CD4-positive, alpha-beta T cell (primary cell): ENCODE results near the gene MINDY3. TPM values are rescaled to one million over a fixed set of nuclear protein-coding genes. Genes with fewer than 3 reads are reported as not detected.

Source experiments
- ATAC-seq: fragments of 200-7000 bp; cut with Tn5 transposase; one replicate; pipeline ENCODE4 v1.10.0; 2022; ENCODE audit warnings: mild to moderate bottlenecking; ENCODE audit not compliant: poor library complexity
- CTCF ChIA-PET: fragments of 350-600 bp; sonication (Branson Sonifier 250); formaldehyde crosslinking; loops from one replicate; lab custom pipeline; 2021; ENCODE audit warnings: antibody characterized with exemption, inconsistent platforms; lab: Charles Lee
- POLR2A ChIA-PET: fragments of 350-600 bp; sonication (Branson Sonifier 250); formaldehyde crosslinking; loops from one replicate; lab custom pipeline; 2021; ENCODE audit warnings: antibody characterized with exemption, inconsistent platforms; lab: Charles Lee
- DNase-seq, 14 experiments: peaks; one replicate each; pipeline ENCODE4 v3.0.0-alpha.2; 2013 to 2020; ENCODE audit warnings: mixed read lengths in 2 of 14
- H3K27ac ChIP-seq, 2 donors: one replicate each; pipeline versions ENCODE4 v1.5.1 to v1.7.0; 2013; ENCODE audit warnings: low read length in 2 of 2, low read depth in 1 of 2, mild to moderate bottlenecking in 1 of 2
- H3K27me3 ChIP-seq, 2 experiments: 1 replicate in 1 of 2; 2 replicates in 1 of 2; pipeline versions ENCODE4 v1.6.1 to v1.7.0; 2013; ENCODE audit warnings: low read length in 2 of 2, control low read depth in 1 of 2, mild to moderate bottlenecking in 1 of 2, moderate library complexity in 1 of 2; ENCODE audit not compliant: insufficient read depth in 2 of 2, control insufficient read depth in 1 of 2
- H3K36me3 ChIP-seq: one replicate; pipeline ENCODE4 v1.6.1; 2013; ENCODE audit warnings: low read length, control low read depth; ENCODE audit not compliant: insufficient read depth
- H3K4me1 ChIP-seq: one replicate; pipeline ENCODE4 v1.6.1; 2013; ENCODE audit warnings: low read length, control low read depth; ENCODE audit not compliant: insufficient read depth
- H3K4me3 ChIP-seq: one replicate; pipeline ENCODE4 v1.5.1; 2013; ENCODE audit warnings: mild to moderate bottlenecking, low read length, moderate library complexity
- H3K9me3 ChIP-seq, 2 experiments: 1 replicate in 1 of 2; 2 replicates in 1 of 2; pipeline versions ENCODE4 v1.6.1 to v1.7.0; 2013; ENCODE audit warnings: low read length in 2 of 2, mild to moderate bottlenecking in 2 of 2, control low read depth in 1 of 2, moderate library complexity in 1 of 2; ENCODE audit not compliant: control insufficient read depth in 1 of 2, insufficient read depth in 1 of 2
- H3K27ac Mint-ChIP-seq: one replicate; pipeline ENCODE4 v1.8.0; 2020; ENCODE audit warnings: mixed read lengths
- H3K27me3 Mint-ChIP-seq: one replicate; pipeline ENCODE4 v1.8.0; 2021; ENCODE audit warnings: mixed read lengths
- H3K36me3 Mint-ChIP-seq: one replicate; pipeline ENCODE4 v1.8.0; 2021; ENCODE audit warnings: low read depth, mixed read lengths
- H3K4me1 Mint-ChIP-seq: one replicate; pipeline ENCODE4 v1.8.0; 2021; ENCODE audit warnings: low read depth, mixed read lengths
- H3K4me3 Mint-ChIP-seq: one replicate; pipeline ENCODE4 v1.8.0; 2020; ENCODE audit warnings: mild to moderate bottlenecking, mixed read lengths
- H3K9me3 Mint-ChIP-seq: one replicate; pipeline ENCODE4 v1.8.0; 2020; ENCODE audit warnings: mixed read lengths
- intact Hi-C, 2 experiments: fragments of 100-400 bp; cut with DNase I in 1 of 2; cut with micrococcal nuclease in 1 of 2; formaldehyde crosslinking; loops; one replicate each; pipeline versions ENCODE4 v1.15.1 to v1.9.0; 2023 to 2025; cut with DNase I, micrococcal nuclease
- total RNA-seq, 174 experiments: library from RNA in 2 of 174; stranded (reverse) in 2 of 174; gene quantifications; one replicate each; pipeline ENCODE4 v1.2.3 and lab custom pipeline; 2021 to 2026
- TF ChIP-seq, protein P1 (sequence below): fragments of 200-600 bp; IDR thresholded peaks from one replicate; pipeline ENCODE4 v1.8.0; 2022; ENCODE audit warnings: antibody characterized with exemption, mild to moderate bottlenecking

The MINDY3 gene
- total RNA-seq, 2 experiments from 2014 or later: 39.8 to 40.6 TPM

DNA sequence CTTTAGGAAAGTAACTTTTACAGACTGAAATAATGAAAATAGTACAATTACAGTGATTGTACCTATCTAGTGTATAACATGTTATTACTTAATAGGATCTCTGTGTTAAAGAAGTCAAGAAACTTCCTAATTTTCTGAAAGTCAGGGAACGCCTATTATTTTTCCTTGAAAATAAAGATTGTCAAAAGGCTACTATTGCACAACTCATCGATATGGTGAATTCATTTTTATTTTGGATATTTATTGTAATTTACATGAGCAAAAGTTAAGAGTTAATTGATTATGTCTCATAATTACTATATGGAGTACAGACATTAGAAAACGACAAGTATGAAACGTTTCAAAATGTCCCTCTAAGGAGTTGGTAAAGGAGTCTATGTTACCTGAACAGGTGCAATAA, 12.8 kb downstream of the MINDY3 start:
- H3K4me1 Mint-ChIP-seq: peaks cover 50% of the 10 kb centered on the region
- intact Hi-C loops: no loop called here
- H3K27ac Mint-ChIP-seq: no peak overlapping the region

DNA sequence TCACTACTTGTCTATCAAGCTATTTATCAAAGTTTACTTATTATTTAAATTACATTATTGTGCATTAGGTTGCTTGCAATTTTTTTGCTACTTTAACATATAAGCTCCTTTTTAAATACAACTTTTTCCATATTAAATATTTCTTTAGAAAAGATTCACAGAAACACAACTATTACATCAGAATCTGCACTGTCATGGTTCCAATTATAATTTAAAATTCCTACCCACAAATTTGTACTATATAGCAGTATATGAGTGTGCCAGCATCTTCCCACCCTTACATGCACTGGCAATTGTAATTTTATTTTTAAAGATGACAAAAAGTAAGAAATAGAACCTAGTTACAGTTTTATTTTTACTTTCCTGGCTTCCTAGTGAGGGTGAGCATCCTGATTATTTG, 15.8 kb downstream of the MINDY3 start:
- no peaks in the 10 kb centered on the region for H3K4me1 ChIP-seq
- TF ChIP-seq, protein P1, sequence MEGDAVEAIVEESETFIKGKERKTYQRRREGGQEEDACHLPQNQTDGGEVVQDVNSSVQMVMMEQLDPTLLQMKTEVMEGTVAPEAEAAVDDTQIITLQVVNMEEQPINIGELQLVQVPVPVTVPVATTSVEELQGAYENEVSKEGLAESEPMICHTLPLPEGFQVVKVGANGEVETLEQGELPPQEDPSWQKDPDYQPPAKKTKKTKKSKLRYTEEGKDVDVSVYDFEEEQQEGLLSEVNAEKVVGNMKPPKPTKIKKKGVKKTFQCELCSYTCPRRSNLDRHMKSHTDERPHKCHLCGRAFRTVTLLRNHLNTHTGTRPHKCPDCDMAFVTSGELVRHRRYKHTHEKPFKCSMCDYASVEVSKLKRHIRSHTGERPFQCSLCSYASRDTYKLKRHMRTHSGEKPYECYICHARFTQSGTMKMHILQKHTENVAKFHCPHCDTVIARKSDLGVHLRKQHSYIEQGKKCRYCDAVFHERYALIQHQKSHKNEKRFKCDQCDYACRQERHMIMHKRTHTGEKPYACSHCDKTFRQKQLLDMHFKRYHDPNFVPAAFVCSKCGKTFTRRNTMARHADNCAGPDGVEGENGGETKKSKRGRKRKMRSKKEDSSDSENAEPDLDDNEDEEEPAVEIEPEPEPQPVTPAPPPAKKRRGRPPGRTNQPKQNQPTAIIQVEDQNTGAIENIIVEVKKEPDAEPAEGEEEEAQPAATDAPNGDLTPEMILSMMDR: no peak
- no peaks in the 10 kb centered on the region for H3K27me3 ChIP-seq
- Mint-ChIP-seq H3K27ac (no peak overlapping the region), H3K4me1 (peaks cover 42% of the 10 kb centered on the region), H3K27me3 (no peaks in the 10 kb centered on the region), H3K4me3 (no peak overlapping the region), H3K36me3 (peaks cover 56% of the 10 kb centered on the region), H3K9me3 (no peaks in the 10 kb centered on the region)
- DNase-seq (no peak), ATAC-seq (no peak)
- H3K27ac ChIP-seq: no peak overlapping the region
- ChIA-PET POLR2A (no interaction called here), CTCF (no interaction called here)
- H3K4me3 ChIP-seq: no peak overlapping the region
- intact Hi-C loops: no loop called here
- peaks cover 7% of the 10 kb centered on the region for H3K36me3 ChIP-seq
- H3K9me3 ChIP-seq: no peaks in the 10 kb centered on the region

More for the DNA sequence above, 12.8 kb downstream of the MINDY3 start:
- no peak overlapping the region for H3K27ac ChIP-seq
- H3K4me3 Mint-ChIP-seq: no peak overlapping the region
- peaks cover 66% of the 10 kb centered on the region for H3K36me3 Mint-ChIP-seq
- H3K9me3 Mint-ChIP-seq: peaks cover 20% of the 10 kb centered on the region
- ChIA-PET POLR2A (no interaction called here), CTCF (no interaction called here)
- ATAC-seq (no peak), DNase-seq (no peak)
- no peak overlapping the region for H3K4me3 ChIP-seq
- no peaks in the 10 kb centered on the region for H3K27me3 ChIP-seq
- TF ChIP-seq, protein P1: no peak
- no peaks in the 10 kb centered on the region for H3K4me1 ChIP-seq
- no peaks in the 10 kb centered on the region for H3K27me3 Mint-ChIP-seq
- H3K36me3 ChIP-seq: peaks cover 4% of the 10 kb centered on the region
- no peaks in the 10 kb centered on the region for H3K9me3 ChIP-seq

DNA sequence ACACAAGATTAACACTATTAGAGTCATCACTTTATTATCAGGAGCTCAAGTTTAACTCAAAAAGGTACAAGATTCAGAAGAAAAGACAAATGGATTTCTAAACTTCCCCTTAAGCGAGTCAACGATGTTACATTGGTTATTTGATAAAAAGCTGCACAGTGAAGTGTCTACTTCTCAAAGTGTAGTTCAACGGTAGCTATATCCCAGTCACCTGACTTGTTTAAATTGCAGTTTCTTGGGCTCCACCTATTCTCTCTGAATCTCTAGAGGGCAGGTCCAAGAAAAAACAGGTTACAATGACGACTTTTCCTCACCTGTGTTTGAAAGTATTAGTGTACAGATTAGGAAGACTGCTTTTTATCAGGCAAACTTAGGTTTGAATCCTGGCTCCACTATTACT, 16.6 kb downstream of the MINDY3 start:
- Histone ChIP-seq H3K9me3 (no peaks in the 10 kb centered on the region), H3K27ac (no peak overlapping the region), H3K4me3 (no peak overlapping the region), H3K4me1 (no peaks in the 10 kb centered on the region), H3K36me3 (peaks cover 12% of the 10 kb centered on the region), H3K27me3 (no peaks in the 10 kb centered on the region)
- Mint-ChIP-seq H3K4me3 (no peak overlapping the region), H3K27ac (no peak overlapping the region), H3K27me3 (no peaks in the 10 kb centered on the region), H3K36me3 (peaks cover 48% of the 10 kb centered on the region), H3K4me1 (peaks cover 33% of the 10 kb centered on the region), H3K9me3 (no peaks in the 10 kb centered on the region)
- ChIA-PET CTCF (no interaction called here), POLR2A (interaction anchor here (1.5 kb wide), 1 partner anchor 17 kb away, joined by 6 read pairs; the partner anchor contains the start of gene MINDY3)
- intact Hi-C loops: no loop called here
- DNase-seq (no peak), ATAC-seq (no peak)
- TF ChIP-seq, protein P1: no peak
